HG03520 (cell line): Measurements from ENCODE around the gene ANKRD33B.
"Not testable (repeated sequence)": the region's sequence is repeated elsewhere in the genome, so short reads cannot be mapped to it uniquely, and the experiment has no call there.

Experiments
- ATAC-seq: cut with Tn5 transposase; IDR thresholded peaks from one replicate; pipeline ENCODE4 v1.9.1; 2021; ENCODE audit warnings: mild to moderate bottlenecking, moderate library complexity; ENCODE audit not compliant: unreplicated experiment

Gene ANKRD33B

GRCh38 chr5:10591966-10592365 lies 28.1 kb downstream of the ANKRD33B start:
- ATAC-seq: no peak

GRCh38 chr5:10592601-10593000 lies 28.7 kb downstream of the ANKRD33B start:
- peak; percentile 42 for ATAC-seq

- ATAC-seq: no peak
Observed at GRCh38 chr5:10593531-10594181, 29.8 kb downstream of the ANKRD33B start.

GRCh38 chr5:10594591-10595210 lies 30.8 kb downstream of the ANKRD33B start:
- no peak for ATAC-seq

GRCh38 chr5:10595293-10595671 lies 31.4 kb downstream of the ANKRD33B start:
- no peak for ATAC-seq

- peak; percentile 37 for ATAC-seq
Observed at GRCh38 chr5:10595672-10596309, 31.9 kb downstream of the ANKRD33B start.

- no peak for ATAC-seq
Observed at GRCh38 chr5:10596310-10596703, 32.4 kb downstream of the ANKRD33B start.

- no peak for ATAC-seq
Observed at GRCh38 chr5:10596886-10597451, 33.1 kb downstream of the ANKRD33B start.

GRCh38 chr5:10599113-10599512 lies 35.2 kb downstream of the ANKRD33B start:
- ATAC-seq: no peak

GRCh38 chr5:10599862-10600284 lies 36.0 kb downstream of the ANKRD33B start:
- no peak for ATAC-seq

- ATAC-seq: peak; percentile 75
Observed at GRCh38 chr5:10600626-10601245, 36.9 kb downstream of the ANKRD33B start.

GRCh38 chr5:10601246-10602030 lies 37.6 kb downstream of the ANKRD33B start:
- peak; percentile 49 for ATAC-seq

- no peak for ATAC-seq
Observed at GRCh38 chr5:10602031-10602806, 38.3 kb downstream of the ANKRD33B start.

- no peak for ATAC-seq
Observed at GRCh38 chr5:10604975-10605374, 41.1 kb downstream of the ANKRD33B start.

GRCh38 chr5:10606632-10607022 lies 42.8 kb downstream of the ANKRD33B start:
- ATAC-seq: not testable (repeated sequence)

- peak; percentile 78 for ATAC-seq
Observed at GRCh38 chr5:10607023-10607665, 43.3 kb downstream of the ANKRD33B start.

- peak; percentile 46 for ATAC-seq
Observed at GRCh38 chr5:10607666-10608073, 43.8 kb downstream of the ANKRD33B start.

- peak; percentile 5 for ATAC-seq
Observed at GRCh38 chr5:10608081-10608480, 44.2 kb downstream of the ANKRD33B start.

- no peak for ATAC-seq
Observed at GRCh38 chr5:10610058-10610457, 46.2 kb downstream of the ANKRD33B start.
